ENCODE measurements around the gene SPINT1.

Gene SPINT1

DNA sequence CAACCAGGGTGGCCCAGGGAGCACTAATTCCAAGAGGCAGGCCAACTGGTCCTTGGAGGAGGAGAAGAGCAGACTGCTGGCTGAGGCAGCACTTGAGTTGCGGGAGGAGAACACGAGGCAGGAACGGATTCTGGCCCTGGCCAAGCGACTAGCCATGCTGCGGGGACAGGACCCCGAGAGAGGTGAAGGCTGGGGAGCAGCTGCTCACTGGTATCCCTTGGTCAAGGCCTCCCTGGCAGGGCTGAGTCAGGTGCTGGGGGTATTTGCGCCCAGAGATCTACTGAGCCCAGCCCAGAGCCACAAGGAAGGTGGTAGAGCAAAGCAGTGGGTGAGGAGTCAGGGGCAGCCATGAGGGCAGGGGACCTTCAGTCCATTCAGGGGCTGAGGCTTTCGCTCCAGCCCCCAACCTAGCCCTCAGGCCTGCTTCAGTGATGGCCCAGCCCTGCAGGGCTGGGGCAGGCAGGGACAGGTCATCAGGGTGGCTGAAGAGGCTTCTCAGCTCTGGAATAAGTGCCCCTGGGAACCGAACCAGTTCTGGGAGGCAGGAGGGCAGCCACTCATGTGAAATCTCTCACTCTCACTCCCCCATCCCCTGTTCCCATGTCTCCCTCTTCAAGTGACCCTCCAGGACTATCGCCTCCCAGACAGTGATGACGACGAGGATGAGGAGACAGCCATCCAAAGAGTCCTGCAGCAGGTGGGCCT is 31.0 kb upstream of the SPINT1 start:
- FAIRE-seq: no peak
- TF ChIP-seq POLR2AphosphoS5 (IDR thresholded peaks at IDR 0.05; ENCODE audit: low read depth, low read length) (no peak), POLR2A (IDR thresholded peaks at IDR 0.05; ENCODE audit: low read depth, low read length) (no peak), TAF1 (IDR thresholded peaks at IDR 0.05; ENCODE audit: borderline replicate concordance, low read depth, low read length) (no peak)
- DNase-seq (ENCODE audit: insufficient read length): no peak

DNA sequence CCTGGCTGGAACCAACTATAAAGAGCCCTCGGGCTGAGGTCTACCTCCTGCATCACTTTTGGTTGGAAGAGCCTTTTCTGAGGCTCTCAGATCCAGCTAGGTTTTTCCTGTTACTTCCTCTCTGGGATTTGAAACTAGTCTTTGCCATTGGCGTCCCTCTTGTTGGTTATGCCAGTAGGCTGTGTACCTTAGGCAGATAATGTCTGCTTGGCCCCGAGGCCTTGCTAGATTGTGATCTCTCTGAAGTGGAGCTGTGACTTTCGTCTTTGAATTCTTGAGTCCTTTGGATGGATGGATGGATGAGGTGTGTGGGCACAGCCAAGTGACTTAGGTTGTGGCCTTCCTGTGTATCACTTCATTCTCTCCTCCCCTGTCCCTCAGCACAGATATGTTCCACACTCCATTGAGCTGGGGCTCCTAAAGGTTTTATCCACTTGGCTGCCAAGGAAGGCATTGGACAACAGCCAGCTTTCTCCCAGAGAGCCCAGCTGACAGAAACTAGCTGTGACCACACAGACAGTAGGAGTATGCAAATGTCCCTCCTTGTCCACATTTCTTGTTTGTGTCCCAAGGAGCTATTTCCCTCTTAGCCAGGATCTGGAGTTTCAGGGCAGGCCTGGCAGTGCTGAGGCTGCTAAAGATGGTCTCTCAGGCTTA is 28.7 kb upstream of the SPINT1 start:
- DNase-seq (ENCODE audit: insufficient read length) (no peak), FAIRE-seq (no peak)
- TF ChIP-seq POLR2A (IDR thresholded peaks at IDR 0.05; ENCODE audit: low read depth, low read length) (no peak), TAF1 (IDR thresholded peaks at IDR 0.05; ENCODE audit: borderline replicate concordance, low read depth, low read length) (no peak), POLR2AphosphoS5 (IDR thresholded peaks at IDR 0.05; ENCODE audit: low read depth, low read length) (no peak)

DNA sequence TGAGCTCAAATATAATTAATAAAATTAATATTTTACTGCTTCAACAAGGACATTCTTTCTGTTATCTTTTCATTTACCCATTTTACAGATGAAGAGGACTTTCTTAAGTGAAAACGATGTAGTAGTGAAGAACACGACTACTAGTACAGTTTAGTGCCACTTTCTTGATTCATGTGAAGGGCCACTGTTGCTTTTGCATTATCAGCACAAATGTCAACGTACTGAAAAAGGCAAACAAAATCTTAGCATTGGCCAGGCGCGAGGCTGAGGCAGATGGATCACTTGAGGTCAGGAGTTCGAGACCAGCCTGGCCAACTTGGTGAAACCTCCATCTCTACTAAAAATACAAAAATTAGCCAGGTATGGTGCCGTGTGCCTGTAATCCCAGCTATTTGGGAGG is 24.8 kb upstream of the SPINT1 start:
- TF ChIP-seq TAF1 (IDR thresholded peaks at IDR 0.05; ENCODE audit: borderline replicate concordance, low read depth, low read length) (no peak), POLR2AphosphoS5 (IDR thresholded peaks at IDR 0.05; ENCODE audit: low read depth, low read length) (no peak), POLR2A (IDR thresholded peaks at IDR 0.05; ENCODE audit: low read depth, low read length) (no peak)
- no peak for DNase-seq (ENCODE audit: insufficient read length)
- FAIRE-seq: no peak

DNA sequence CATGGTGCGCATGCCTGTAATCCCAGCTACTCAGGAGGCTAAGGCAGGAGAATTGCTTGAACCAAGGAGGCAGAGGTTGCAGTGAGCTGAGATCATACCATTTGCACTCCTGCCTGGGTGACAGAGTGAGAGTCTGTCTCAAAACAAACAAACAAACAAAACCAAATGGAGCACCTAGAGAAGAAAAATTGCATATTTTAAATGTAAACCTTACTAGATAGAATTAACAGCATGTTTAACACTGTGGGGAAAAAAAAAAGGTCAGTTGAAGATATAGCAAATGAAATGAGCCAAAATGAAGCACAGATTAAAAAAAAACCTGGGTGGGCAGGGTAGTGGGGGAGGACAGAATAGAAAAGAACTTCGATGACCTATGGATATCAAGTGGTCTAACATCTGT is 22.7 kb upstream of the SPINT1 start:
- FAIRE-seq: no peak
- TF ChIP-seq POLR2A (IDR thresholded peaks at IDR 0.05; ENCODE audit: low read depth, low read length): no peak
- no peak for TF ChIP-seq TAF1 (IDR thresholded peaks at IDR 0.05; ENCODE audit: borderline replicate concordance, low read depth, low read length)
- TF ChIP-seq POLR2AphosphoS5 (IDR thresholded peaks at IDR 0.05; ENCODE audit: low read depth, low read length): no peak
- no peak for DNase-seq (ENCODE audit: insufficient read length)

DNA sequence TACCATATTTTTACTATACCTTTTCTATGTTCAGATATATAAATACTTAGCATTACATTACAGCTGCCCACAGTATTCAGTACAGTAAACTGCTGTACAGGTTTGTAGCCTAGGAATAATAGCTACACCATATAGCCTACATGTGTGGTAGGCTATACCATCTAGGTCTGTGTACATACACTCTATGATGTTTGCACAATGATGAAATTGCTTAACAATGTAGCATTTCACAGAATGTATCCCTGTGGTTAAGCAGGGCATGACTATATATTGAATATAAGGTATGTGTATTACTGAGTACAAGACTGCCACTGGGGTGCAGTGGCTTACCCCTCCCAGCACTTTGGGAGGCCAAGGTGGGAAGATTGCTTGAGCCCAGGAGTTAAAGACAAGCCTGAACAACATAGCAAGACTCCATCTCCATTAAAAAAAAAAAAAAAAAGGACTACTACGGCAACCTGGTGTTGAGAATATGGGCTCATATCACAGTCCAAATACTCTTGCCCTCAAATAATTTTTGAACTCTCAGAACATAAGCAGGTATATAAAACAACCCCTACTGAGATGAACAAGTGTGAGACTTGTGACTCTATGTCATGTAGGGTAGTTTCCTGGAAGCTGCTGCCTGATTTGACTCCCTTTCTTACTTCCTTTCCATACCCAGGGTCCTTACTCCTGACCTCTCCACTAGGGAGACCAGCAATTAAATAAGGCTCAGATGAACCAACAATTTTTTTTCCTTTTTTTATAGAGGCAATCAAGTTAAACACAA is 20.1 kb upstream of the SPINT1 start:
- DNase-seq (ENCODE audit: insufficient read length) (no peak), FAIRE-seq (no peak)
- TF ChIP-seq TAF1 (IDR thresholded peaks at IDR 0.05; ENCODE audit: borderline replicate concordance, low read depth, low read length): no peak
- TF ChIP-seq POLR2A (IDR thresholded peaks at IDR 0.05; ENCODE audit: low read depth, low read length): no peak
- TF ChIP-seq POLR2AphosphoS5 (IDR thresholded peaks at IDR 0.05; ENCODE audit: low read depth, low read length): no peak

DNA sequence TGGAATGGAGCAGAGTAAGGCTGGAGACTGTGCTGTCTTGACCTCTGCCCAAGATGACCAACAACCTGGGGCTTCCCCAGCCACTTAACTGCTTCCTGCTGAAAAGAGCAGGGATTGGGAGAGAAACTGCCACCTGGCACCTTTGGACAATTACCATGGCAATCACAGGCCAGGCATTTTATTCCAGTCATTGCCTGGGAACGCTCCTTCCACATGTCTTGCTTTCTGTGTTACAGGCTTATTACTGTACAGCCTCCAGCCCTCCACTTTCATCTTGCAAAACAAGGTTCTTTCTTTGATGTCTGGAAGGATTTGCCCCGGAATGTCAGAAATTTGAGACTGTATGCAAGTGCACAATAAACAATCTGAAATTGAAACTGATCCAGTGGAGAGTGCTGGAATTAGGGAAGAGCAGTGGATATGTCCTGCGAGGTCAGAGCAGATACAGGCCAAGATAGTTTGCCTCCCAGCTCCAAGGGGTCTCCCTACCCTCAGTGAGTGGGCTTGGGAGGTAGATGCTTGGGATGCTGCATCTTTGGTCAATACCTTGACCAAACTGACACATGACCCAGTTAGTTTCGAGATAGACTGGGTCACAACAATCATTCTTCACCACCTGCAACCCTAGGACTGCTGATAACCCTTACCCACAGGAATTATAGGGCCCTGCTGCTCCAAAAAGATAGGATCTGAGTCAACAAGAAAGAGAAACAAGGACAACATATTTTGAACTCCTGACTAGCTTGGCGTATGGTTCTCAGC is 18.0 kb upstream of the SPINT1 start:
- no peak for DNase-seq (ENCODE audit: insufficient read length)
- no peak for TF ChIP-seq POLR2AphosphoS5 (IDR thresholded peaks at IDR 0.05; ENCODE audit: low read depth, low read length)
- TF ChIP-seq POLR2A (IDR thresholded peaks at IDR 0.05; ENCODE audit: low read depth, low read length): no peak
- TF ChIP-seq TAF1 (IDR thresholded peaks at IDR 0.05; ENCODE audit: borderline replicate concordance, low read depth, low read length): no peak
- FAIRE-seq: no peak

DNA sequence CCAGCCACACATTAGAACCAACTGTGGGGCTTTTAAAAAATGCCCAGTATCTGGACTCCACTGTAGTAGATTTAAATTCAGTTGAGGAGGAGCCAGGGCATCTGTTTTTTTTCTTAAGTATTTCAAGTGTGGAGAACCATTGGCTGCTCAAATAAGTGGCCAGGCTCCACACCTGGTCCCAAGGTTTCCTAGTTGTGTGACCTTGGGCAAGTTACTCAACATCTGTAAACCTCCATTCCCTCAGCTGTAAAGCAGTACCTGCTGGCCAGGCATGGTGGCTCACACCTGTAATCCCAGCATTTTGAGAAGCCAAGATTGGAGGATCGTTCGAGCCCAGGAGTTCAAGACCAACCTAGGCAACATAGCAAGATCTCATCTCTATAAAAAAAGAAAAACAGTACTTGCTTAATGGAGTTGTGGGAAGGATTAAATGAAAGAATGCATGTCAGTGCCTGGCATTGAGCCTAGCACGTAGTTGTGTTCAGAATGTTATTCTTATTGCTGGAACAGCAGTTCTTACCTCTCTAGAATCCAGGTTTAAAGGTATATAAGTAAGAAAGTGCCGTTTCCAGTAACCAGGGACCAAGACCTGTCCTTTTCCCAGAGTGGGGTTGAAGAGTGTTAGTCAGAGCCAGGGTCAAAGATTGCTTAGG is 17.3 kb upstream of the SPINT1 start:
- DNase-seq (ENCODE audit: insufficient read length) (no peak), FAIRE-seq (no peak)
- TF ChIP-seq POLR2A (IDR thresholded peaks at IDR 0.05; ENCODE audit: low read depth, low read length): no peak
- no peak for TF ChIP-seq TAF1 (IDR thresholded peaks at IDR 0.05; ENCODE audit: borderline replicate concordance, low read depth, low read length)
- no peak for TF ChIP-seq POLR2AphosphoS5 (IDR thresholded peaks at IDR 0.05; ENCODE audit: low read depth, low read length)

DNA sequence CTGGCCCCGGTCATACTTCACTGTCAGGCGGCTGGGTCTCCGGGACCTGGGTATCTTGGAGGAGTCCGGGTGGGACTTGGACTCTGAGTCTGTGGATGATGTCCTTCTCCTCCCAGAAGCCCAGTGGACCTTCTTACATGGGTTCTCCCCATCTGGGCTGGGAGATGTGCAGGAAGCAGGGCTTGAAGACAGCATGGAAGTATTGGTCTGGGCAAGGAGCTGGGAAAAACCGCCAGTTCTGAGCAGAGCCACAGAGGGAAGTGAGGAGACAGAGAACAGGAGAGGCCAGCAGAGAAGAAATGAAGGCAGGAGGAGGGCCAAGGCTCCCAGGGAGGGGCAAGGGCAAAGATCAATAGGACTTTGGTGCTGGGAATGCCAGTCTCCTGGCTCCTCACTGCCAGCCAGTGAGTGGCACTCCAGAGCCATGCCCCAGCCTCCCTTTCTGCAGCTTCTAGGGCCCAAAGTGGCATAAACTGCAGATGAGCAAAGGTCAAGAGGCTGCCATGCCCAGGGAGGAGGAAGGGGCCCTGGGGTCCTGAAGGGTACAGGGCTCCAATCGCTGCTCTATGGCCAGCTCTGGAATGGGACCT is 15.3 kb upstream of the SPINT1 start, which contains the start of gene PPP1R14D:
PPP1R14D (minus strand) TSS at position 262 of the 590 bp plus-strand sequence; CDS start at position 195, 67 bp downstream.
- no peak for DNase-seq (ENCODE audit: insufficient read length)
- no peak for TF ChIP-seq TAF1 (IDR thresholded peaks at IDR 0.05; ENCODE audit: borderline replicate concordance, low read depth, low read length)
- no peak for TF ChIP-seq POLR2AphosphoS5 (IDR thresholded peaks at IDR 0.05; ENCODE audit: low read depth, low read length)
- no peak for TF ChIP-seq POLR2A (IDR thresholded peaks at IDR 0.05; ENCODE audit: low read depth, low read length)
- FAIRE-seq: no peak

DNA sequence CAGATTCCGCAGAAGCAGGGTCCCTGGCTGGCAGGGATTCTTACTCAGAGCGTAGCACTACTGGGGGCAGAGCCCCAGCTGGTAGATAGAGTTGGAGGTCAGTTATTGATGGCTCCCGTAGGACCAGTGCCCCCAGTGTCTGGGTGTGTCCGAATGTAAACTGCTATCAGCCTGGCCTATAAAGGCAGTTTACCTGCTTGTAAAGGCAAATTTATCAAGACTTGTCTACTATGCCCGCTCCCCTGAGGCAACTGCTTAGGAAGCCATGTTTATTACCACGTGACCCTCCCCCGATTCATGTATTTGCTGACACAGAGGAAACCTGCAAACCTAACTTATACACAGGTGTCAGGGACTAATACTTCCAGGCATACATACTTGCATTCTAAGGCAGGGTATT is 14.7 kb upstream of the SPINT1 start:
- TF ChIP-seq POLR2A (IDR thresholded peaks at IDR 0.05; ENCODE audit: low read depth, low read length): no peak
- no peak for TF ChIP-seq TAF1 (IDR thresholded peaks at IDR 0.05; ENCODE audit: borderline replicate concordance, low read depth, low read length)
- no peak for TF ChIP-seq POLR2AphosphoS5 (IDR thresholded peaks at IDR 0.05; ENCODE audit: low read depth, low read length)
- FAIRE-seq: no peak
- no peak for DNase-seq (ENCODE audit: insufficient read length)

DNA sequence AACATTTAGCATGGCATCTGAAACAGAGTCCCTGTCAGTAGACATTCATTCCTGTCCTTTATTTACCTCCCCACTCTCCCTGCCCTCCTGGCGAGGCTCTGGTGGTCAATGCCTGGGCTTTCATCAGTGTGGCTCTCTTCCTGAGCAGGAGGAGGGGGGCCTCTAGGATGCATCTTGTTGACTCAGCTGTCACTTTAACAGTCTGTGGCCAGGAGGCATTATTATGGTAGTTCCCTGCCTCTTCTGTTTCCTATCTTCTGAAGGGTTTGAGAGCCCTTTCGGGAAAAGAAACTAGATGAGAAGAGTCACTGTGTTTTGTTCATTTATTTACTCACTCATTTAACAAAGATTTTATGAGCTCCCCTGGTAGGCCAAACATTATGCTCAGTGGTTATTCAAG is 13.0 kb upstream of the SPINT1 start:
- TF ChIP-seq POLR2AphosphoS5 (IDR thresholded peaks at IDR 0.05; ENCODE audit: low read depth, low read length): no peak
- no peak for TF ChIP-seq POLR2A (IDR thresholded peaks at IDR 0.05; ENCODE audit: low read depth, low read length)
- no peak for TF ChIP-seq TAF1 (IDR thresholded peaks at IDR 0.05; ENCODE audit: borderline replicate concordance, low read depth, low read length)
- no peak for DNase-seq (ENCODE audit: insufficient read length)

More for the DNA sequence above, 13.0 kb upstream of the SPINT1 start:
- no peak for FAIRE-seq

Measured in GM12892 (cell line).